ENCODE results near the gene KLRF1. TPM values are rescaled to one million over a fixed set of nuclear protein-coding genes. Genes with fewer than 3 reads are reported as not detected.

Gene KLRF1
- total RNA-seq, 4 donors from 2014 or later: 0.27 TPM; not detected in 3

DNA sequence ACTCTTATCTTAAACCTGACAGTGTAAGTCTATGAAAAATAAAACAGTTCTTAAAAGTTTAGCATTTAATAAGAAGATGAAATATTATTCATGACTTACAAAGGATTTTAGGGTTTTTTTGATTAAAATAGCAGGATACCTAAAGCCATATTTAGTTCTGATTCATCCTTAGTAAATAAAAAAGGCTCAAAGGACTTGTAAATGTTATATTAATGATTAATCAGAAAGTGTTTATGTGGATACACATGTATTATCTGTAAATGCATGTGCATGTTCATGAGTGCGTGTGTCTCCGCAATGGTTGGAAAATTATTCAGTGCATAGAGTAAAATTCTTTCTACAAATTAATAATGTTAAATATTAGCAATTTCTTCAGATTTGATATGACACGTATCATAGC lies 4.4 kb downstream of the KLRF1 start:
- intact Hi-C loops (cut with DNase I; ENCODE audit: low total_unique reads): no loop called here
- WGBS, 2 donors: 65% methylated on average over 3 of the region's 3 CpGs

DNA sequence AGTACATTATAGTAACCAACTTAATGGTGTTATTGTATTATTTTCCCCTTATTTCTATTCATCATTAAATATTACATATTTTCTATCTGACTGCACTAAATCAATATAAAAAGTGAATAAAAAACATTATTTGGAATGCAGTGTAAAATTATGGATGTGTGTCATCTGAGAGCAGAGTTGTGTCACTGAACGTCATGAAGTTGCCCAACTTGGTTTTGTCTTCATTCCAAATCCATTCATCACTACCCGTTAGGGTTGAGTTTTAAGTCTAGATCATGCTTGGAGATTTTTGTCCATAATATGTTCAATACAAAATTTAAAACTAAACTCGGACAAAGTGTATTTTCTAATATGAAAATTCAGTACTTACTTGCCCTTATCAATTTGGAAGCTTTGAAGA lies 16.1 kb downstream of the KLRF1 start:
- H3K4me3 ChIP-seq (ENCODE audit: low read depth, poor library complexity, severe bottlenecking): no peak overlapping the region

More for the DNA sequence above, 4.4 kb downstream of the KLRF1 start:
- TF ChIP-seq, protein P1, sequence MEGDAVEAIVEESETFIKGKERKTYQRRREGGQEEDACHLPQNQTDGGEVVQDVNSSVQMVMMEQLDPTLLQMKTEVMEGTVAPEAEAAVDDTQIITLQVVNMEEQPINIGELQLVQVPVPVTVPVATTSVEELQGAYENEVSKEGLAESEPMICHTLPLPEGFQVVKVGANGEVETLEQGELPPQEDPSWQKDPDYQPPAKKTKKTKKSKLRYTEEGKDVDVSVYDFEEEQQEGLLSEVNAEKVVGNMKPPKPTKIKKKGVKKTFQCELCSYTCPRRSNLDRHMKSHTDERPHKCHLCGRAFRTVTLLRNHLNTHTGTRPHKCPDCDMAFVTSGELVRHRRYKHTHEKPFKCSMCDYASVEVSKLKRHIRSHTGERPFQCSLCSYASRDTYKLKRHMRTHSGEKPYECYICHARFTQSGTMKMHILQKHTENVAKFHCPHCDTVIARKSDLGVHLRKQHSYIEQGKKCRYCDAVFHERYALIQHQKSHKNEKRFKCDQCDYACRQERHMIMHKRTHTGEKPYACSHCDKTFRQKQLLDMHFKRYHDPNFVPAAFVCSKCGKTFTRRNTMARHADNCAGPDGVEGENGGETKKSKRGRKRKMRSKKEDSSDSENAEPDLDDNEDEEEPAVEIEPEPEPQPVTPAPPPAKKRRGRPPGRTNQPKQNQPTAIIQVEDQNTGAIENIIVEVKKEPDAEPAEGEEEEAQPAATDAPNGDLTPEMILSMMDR (IDR thresholded peaks at IDR 0.05): no peak
- TF ChIP-seq POLR2A (IDR thresholded peaks at IDR 0.05): no peak
- no peak overlapping the region for H3K4me3 ChIP-seq (ENCODE audit: low read depth, poor library complexity, severe bottlenecking)
- no peak for DNase-seq (ENCODE audit: low spot score in 2 of 2)

DNA sequence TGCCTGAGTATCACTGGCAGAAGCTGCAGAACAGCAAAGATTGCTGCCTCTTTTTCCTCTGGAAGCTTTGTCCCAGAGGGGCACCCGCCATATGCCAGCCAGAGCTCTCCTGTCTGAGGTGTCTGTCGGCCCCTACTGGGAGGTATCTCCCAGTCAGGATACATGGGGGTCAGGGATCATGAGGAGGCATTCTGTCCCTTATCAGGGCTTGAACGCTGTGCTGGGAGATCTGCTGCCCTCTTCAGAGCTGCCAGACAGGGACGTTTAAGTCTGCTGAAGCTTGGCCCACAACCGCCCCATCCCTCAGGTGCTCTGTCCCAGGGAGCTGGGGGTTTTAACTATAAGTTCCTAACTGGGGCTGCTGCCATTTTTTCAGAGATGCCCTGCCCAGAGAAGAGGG lies 21.6 kb downstream of the KLRF1 start:
- TF ChIP-seq, protein P1 (IDR thresholded peaks at IDR 0.05): no peak
- TF ChIP-seq POLR2A (IDR thresholded peaks at IDR 0.05): no peak
- no peak for DNase-seq (ENCODE audit: low spot score in 2 of 2)
- intact Hi-C loops (cut with DNase I; ENCODE audit: low total_unique reads): no loop called here
- 79 to 94% methylated on average over 5 of the region's 5 CpGs for WGBS, 2 donors
- no peak overlapping the region for H3K4me3 ChIP-seq (ENCODE audit: low read depth, poor library complexity, severe bottlenecking)

More for the DNA sequence above, 16.1 kb downstream of the KLRF1 start:
- intact Hi-C loops (cut with DNase I; ENCODE audit: low total_unique reads): no loop called here
- TF ChIP-seq, protein P1 (IDR thresholded peaks at IDR 0.05): no peak
- no peak for TF ChIP-seq POLR2A (IDR thresholded peaks at IDR 0.05)
- DNase-seq (ENCODE audit: low spot score in 2 of 2): no peak
- 55 to 65% methylated on average over 3 of the region's 3 CpGs for WGBS, 2 donors

DNA sequence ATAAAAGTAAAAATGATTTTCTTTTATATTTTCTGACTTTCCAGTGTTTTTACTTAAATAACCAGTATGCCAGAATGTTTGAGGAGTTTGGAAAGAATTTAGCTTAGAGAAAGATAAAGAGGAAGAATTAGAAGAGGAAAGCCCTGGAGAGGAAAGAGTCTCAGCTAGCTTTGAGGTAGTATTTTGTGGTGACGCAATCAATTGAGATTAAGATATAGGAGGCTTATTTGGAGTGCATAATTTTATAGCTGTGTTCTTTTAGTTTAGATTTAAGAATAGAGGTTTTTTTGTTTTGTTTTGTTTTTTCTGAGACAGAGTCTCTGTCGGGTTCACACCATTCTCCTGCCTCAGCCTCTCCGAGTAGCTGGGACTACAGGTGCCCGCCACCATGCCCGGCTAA lies 23.8 kb downstream of the KLRF1 start:
- TF ChIP-seq POLR2A (IDR thresholded peaks at IDR 0.05): no peak
- no peak overlapping the region for H3K4me3 ChIP-seq (ENCODE audit: low read depth, poor library complexity, severe bottlenecking)
- intact Hi-C loops (cut with DNase I; ENCODE audit: low total_unique reads): no loop called here
- 87 to 96% methylated on average over 5 of the region's 5 CpGs for WGBS, 2 donors
- DNase-seq (ENCODE audit: low spot score in 2 of 2): no peak

DNA sequence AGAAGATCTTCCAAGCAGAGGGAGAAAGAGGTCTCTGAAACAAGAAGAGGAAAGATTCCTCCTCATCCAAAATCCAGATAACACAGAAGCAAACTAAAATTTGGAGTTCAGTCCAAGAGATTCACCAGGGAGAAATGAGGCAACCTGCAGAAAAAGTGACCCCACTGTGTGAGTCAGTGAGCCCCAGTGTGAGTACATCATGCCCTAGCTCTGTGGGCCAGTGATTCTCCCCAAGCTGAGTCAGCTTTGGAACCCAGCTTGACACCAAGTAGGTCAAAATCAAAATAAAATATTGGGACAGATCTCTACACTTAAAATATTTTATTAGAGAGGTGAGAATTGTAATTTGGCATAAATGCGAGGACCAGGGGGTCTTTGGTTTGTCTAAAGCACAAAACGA lies 24.6 kb downstream of the KLRF1 start:
- 90 to 96% methylated on average over 2 of the region's 2 CpGs for WGBS, 2 donors
- intact Hi-C loops (cut with DNase I; ENCODE audit: low total_unique reads): no loop called here
- no peak for TF ChIP-seq POLR2A (IDR thresholded peaks at IDR 0.05)
- TF ChIP-seq, protein P1 (IDR thresholded peaks at IDR 0.05): no peak
- no peak for DNase-seq (ENCODE audit: low spot score in 2 of 2)
- H3K4me3 ChIP-seq (ENCODE audit: low read depth, poor library complexity, severe bottlenecking): no peak overlapping the region

DNA sequence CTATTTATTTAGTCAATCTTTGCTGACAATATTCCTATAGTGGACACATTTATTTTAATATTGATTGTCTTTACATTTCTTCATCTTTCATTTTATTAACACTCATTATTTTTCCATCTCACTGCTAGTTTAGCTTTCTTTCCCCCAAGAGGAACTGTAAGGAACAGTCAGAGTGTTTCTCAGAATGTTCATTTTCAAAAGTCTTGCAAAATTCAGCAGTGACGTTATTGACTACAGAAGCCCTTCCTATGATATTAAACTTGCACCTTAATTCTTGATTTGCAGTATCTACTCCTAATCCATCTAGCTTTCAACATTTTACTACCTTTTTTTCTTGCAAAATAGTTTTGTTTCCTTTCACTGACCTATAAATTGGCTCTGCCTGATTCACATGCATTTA lies 28.9 kb downstream of the KLRF1 start:
- WGBS, 2 donors: 81 to 84% methylated on average over 1 of the region's 1 CpG
- intact Hi-C loops (cut with DNase I; ENCODE audit: low total_unique reads): no loop called here

More for the DNA sequence above, 28.9 kb downstream of the KLRF1 start:
- no peak for DNase-seq (ENCODE audit: low spot score in 2 of 2)
- TF ChIP-seq, protein P1 (IDR thresholded peaks at IDR 0.05): no peak
- no peak for TF ChIP-seq POLR2A (IDR thresholded peaks at IDR 0.05)
- H3K4me3 ChIP-seq (ENCODE audit: low read depth, poor library complexity, severe bottlenecking): no peak overlapping the region

Data from lower leg skin (tissue), 4 donors.